K562 (cell line): ENCODE results near the gene GPR52. TPM values are rescaled to one million over a fixed set of nuclear protein-coding genes. Genes with fewer than 3 reads are reported as not detected.

Experiments used
- ATAC-seq: fragments of 200-7000 bp; cut with Tn5 transposase; 3 replicates; pipeline ENCODE4 v1.9.1; 2020; ENCODE audit warnings: moderate library complexity
- BruUV-seq: library from RNA; stranded (reverse); fragments of 400-500 nt; replicated peaks from 2 replicates; lab custom pipeline; 2021; lab: Mats Ljungman, UMichigan
- CTCF ChIA-PET: fragments of 300-600 bp; formaldehyde crosslinking; extraction: SDS; loops from one replicate; lab custom pipeline; 2021; ENCODE audit warnings: low intra/inter-chr PET ratio; lab: Yijun Ruan, JAX
- POLR2A ChIA-PET: fragments of 300-600, 350-650 bp; sonication (Branson Sonifier 250); formaldehyde crosslinking; extraction: SDS; loops from one replicate; lab custom pipeline; 2021; ENCODE audit warnings: antibody characterized with exemption, inconsistent platforms; lab: Yijun Ruan, JAX
- DNase-seq, 4 experiments: peaks; one replicate each; pipeline versions ENCODE4 v3.0.0 to v3.0.0-alpha.2; 2011 to 2018; ENCODE audit warnings: low spot score in 3 of 4, mixed read lengths in 3 of 4; ENCODE audit errors: extremely low read depth in 1 of 4
- FAIRE-seq: peaks from 2 replicates; lab custom pipeline; 2011; peaks lifted over from hg19 to GRCh38; lab: Jason Lieb, UNC
- H2AFZ ChIP-seq: 2 replicates; pipeline ENCODE4 v1.6.0; 2011; ENCODE audit warnings: low read depth, low read length, control low read depth, inconsistent platforms
- H3K27ac ChIP-seq: fragments of 200-600 bp; 3 replicates; pipeline ENCODE4 v1.8.0; 2011; ENCODE audit warnings: low read depth, mild to moderate bottlenecking, control low read depth, inconsistent platforms, low read length, moderate library complexity, mixed read lengths; ENCODE audit errors: extremely low read depth
- H3K27me3 ChIP-seq, 2 experiments: fragments of 300-600 bp in 1 of 2; 2 replicates in 1 of 2; 3 replicates in 1 of 2; pipeline versions ENCODE4 v1.6.0 to v1.8.0; 2011; ENCODE audit warnings: inconsistent platforms in 2 of 2, low read length in 2 of 2, mild to moderate bottlenecking in 1 of 2, mixed read lengths in 1 of 2, moderate library complexity in 1 of 2; ENCODE audit not compliant: control insufficient read depth in 2 of 2, insufficient read depth in 2 of 2
- H3K36me3 ChIP-seq: fragments of 300-600 bp; 3 replicates; pipeline ENCODE4 v1.8.0; 2011; ENCODE audit warnings: mild to moderate bottlenecking, low read length, inconsistent platforms; ENCODE audit not compliant: control insufficient read depth, insufficient read depth
- H3K4me1 ChIP-seq, 2 experiments: fragments of 200-600 bp in 1 of 2; replicated peaks in 1 of 2; 2 replicates in 1 of 2; 3 replicates in 1 of 2; pipeline versions ENCODE4 v1.5.1 to v1.8.0; 2011; ENCODE audit warnings: inconsistent platforms in 2 of 2, low read length in 2 of 2, mild to moderate bottlenecking in 1 of 2, mixed read lengths in 1 of 2, moderate library complexity in 1 of 2; ENCODE audit not compliant: control insufficient read depth in 2 of 2, insufficient read depth in 2 of 2
- H3K4me2 ChIP-seq: 2 replicates; pipeline ENCODE4 v1.6.1; 2011; ENCODE audit warnings: low read length, control low read depth, inconsistent platforms, mixed read lengths; ENCODE audit not compliant: insufficient read depth
- H3K4me3 ChIP-seq: fragments of 200-600 bp; sonication (generic), shearing (Covaris generic); 2 replicates; pipeline ENCODE4 v1.5.1; 2016; ENCODE audit warnings: control low read depth, inconsistent platforms
- H3K79me2 ChIP-seq: fragments of 200-600 bp; 3 replicates; pipeline ENCODE4 v1.8.0; 2011; ENCODE audit warnings: low read length, inconsistent platforms; ENCODE audit not compliant: control insufficient read depth, insufficient read depth
- H3K9ac ChIP-seq, 2 experiments: 2 replicates each; pipeline versions ENCODE4 v1.6.0 to v1.6.1; 2011; ENCODE audit warnings: low read depth in 2 of 2, low read length in 2 of 2, control low read depth in 1 of 2, inconsistent platforms in 1 of 2, mild to moderate bottlenecking in 1 of 2, mixed read lengths in 1 of 2; ENCODE audit not compliant: insufficient read depth in 1 of 2
- H3K9me1 ChIP-seq: one replicate; pipeline ENCODE4 v1.6.0; 2011; ENCODE audit warnings: inconsistent platforms, mild to moderate bottlenecking, low read length, moderate library complexity; ENCODE audit not compliant: control insufficient read depth, insufficient read depth
- H3K9me3 ChIP-seq: replicated peaks from 2 replicates; pipeline ENCODE4 v1.5.1; 2011; ENCODE audit warnings: low read depth, low read length, inconsistent platforms; ENCODE audit not compliant: control insufficient read depth, insufficient read depth
- H4K20me1 ChIP-seq: replicated peaks from 2 replicates; pipeline ENCODE4 v1.6.1; 2011; ENCODE audit warnings: low read length, inconsistent platforms, mixed read lengths; ENCODE audit not compliant: control insufficient read depth, insufficient read depth
- ETV5 ChIP-seq: sonication (generic); formaldehyde crosslinking; IDR thresholded peaks from 2 replicates; pipeline ENCODE4 v1.4.0; 2020; ENCODE audit warnings: low read depth, mild to moderate bottlenecking, missing genetic modification reagents
- FUS ChIP-seq: fragments of 200-400 bp; formaldehyde crosslinking; optimal IDR thresholded peaks from 2 replicates; pipeline ENCODE3; 2017; ENCODE audit warnings: low read depth, low read length
- JUN ChIP-seq, 2 experiments: sonication (generic) in 1 of 2; formaldehyde crosslinking in 1 of 2; IDR thresholded peaks; 2 replicates each; pipeline versions ENCODE4 v1.6.1 to v1.8.0; 2012 to 2022; ENCODE audit warnings: borderline replicate concordance in 2 of 2, mild to moderate bottlenecking in 2 of 2, improper control_type of control experiment in 1 of 2, low read depth in 1 of 2, low read length in 1 of 2, missing genetic modification reagents in 1 of 2
- LEF1 ChIP-seq: fragments of 450-650 bp; IDR thresholded peaks from 2 replicates; pipeline ENCODE4 v1.6.1; 2016; ENCODE audit warnings: mild to moderate bottlenecking
- MTA3 ChIP-seq: fragments of 450-650 bp; formaldehyde crosslinking; IDR thresholded peaks from 2 replicates; pipeline ENCODE4 v1.6.1; 2017; ENCODE audit warnings: mild to moderate bottlenecking, borderline replicate concordance
- RFX1 ChIP-seq: fragments of 450-650 bp; IDR thresholded peaks from 2 replicates; pipeline ENCODE4 v1.6.1; 2016; ENCODE audit warnings: mild to moderate bottlenecking, moderate library complexity
- ZNF785 ChIP-seq: fragments of 250-450 bp; sonication (Bioruptor Pico); IDR thresholded peaks from 2 replicates; pipeline ENCODE4 v1.4.0; 2020; ENCODE audit warnings: mild to moderate bottlenecking
- WGBS: fragments of 100-300 bp; shearing (Covaris generic); methylation state at CpG from one replicate; pipeline ENCODE4 v1.1.6; 2016; ENCODE audit warnings: low coverage, mixed read lengths; ENCODE audit not compliant: insufficient coverage; ENCODE audit errors: missing lambda C conversion rate; 5-methylcytosine and 5-hydroxymethylcytosine counted together
- in situ Hi-C: fragments of 300-500 bp; cut with MboI; formaldehyde crosslinking; loops from 4 replicates; pipeline ENCODE4 v1.15.0; 2018; ENCODE audit warnings: inconsistent platforms, mixed read lengths
- intact Hi-C: fragments of 100-400 bp; cut with micrococcal nuclease; formaldehyde crosslinking; loops from 2 replicates; pipeline ENCODE4 v1.14.2; 2022
- polyA plus RNA-seq, 8 experiments: library from polyadenylated mRNA; depleted of rRNA in 4 of 8; stranded (reverse) in 5 of 8; unstranded in 3 of 8; fragments of >200 nt; fragmentation: Nextera tagmentation in 2 of 8; fragmentation: Illumina TruSeq in 1 of 8; extraction: Ambion mirVana in 2 of 8; extraction: Trizol in 1 of 8; gene quantifications; 2 replicates each; pipeline versions ENCODE4 v1.2.1 to v1.2.3, GENCODE V29; 2011 to 2014; ENCODE audit warnings: inconsistent platforms in 1 of 8, missing spikeins in 1 of 8
- total RNA-seq, 7 experiments: library from RNA; depleted of rRNA in 6 of 7; stranded (reverse); fragments of >200 nt in 6 of 7; fragmentation: Illumina TruSeq in 2 of 7; extraction: Trizol in 2 of 7; gene quantifications; 2 replicates each; pipeline versions ENCODE4 v1.2.1 to v1.2.3, GENCODE V29; 2011 to 2021; ENCODE audit warnings: low replicate concordance in 1 of 7
- TF ChIP-seq, protein P1 (sequence below): fragments of 450-650 bp; IDR thresholded peaks from 2 replicates; pipeline ENCODE4 v1.6.1; 2016; ENCODE audit warnings: antibody characterized with exemption
- TF ChIP-seq, protein P2 (sequence below): fragments of 250-450 bp; sonication (Bioruptor Pico); IDR thresholded peaks from 2 replicates; pipeline ENCODE4 v1.4.0; 2020; ENCODE audit warnings: borderline replicate concordance
- TF ChIP-seq, protein P3 (sequence below): fragments of 450-650 bp; formaldehyde crosslinking; conservative IDR thresholded peaks from 2 replicates; pipeline ENCODE4 v1.4.0; 2022; ENCODE audit warnings: mild to moderate bottlenecking, missing genetic modification characterization

Gene GPR52
- total and polyA plus RNA-seq, 9 of the 15 experiments (the other 6 are each of a cell fraction or from before 2014, with no cell fraction given), result 0.12 to 4.9 (median 1.1) TPM; not detected in 3

DNA sequence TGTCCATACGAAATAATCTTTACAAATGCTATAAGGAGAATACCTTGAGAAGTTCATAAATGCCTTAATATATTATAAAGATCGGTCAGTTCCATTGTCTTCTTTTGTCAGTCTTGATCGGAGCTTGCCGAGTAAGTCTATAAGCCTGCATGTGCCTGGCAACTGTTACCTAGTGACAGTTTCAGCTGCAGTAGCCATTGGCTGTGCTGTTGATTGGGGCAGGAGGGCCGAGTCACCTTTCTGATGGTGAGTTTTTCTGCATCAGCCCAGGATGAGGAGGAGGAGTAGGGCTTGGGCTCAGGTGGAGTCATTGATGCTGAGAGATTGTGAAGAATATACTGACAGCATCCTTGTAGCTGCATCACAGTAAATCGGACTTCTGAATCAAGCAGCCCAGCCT lies 1.9 kb upstream of the GPR52 start:
- no peaks in the 10 kb centered on the region for H4K20me1 ChIP-seq
- in situ Hi-C loops, result no loop called here
- H3K9ac ChIP-seq, result no peak overlapping the region
- ATAC-seq, result no peak
- H3K4me3 ChIP-seq, result no peak overlapping the region
- POLR2A ChIA-PET, result interaction anchor here (0.5 to 1.6 kb wide), 2 partner anchors 28 to 591 kb away, joined by 3 read pairs; no protein-coding TSS in a partner anchor
- no peaks in the 10 kb centered on the region for H3K79me2 ChIP-seq
- CTCF ChIA-PET, result no interaction called here
- FAIRE-seq, result no peak
- TF ChIP-seq RFX1 (peak; percentile 34; the same call in 1 of the 2 replicates), FUS (no peak), ETV5 (CRISPR knock-in tag) (no peak)
- DNase-seq, result no peak
- no peak overlapping the region for H2AFZ ChIP-seq
- BruUV-seq, result no TSS peak
- no peaks in the 10 kb centered on the region for H3K9me1 ChIP-seq
- no peaks in the 10 kb centered on the region for H3K27me3 ChIP-seq
- no peaks in the 10 kb centered on the region for H3K9me3 ChIP-seq
- no peak overlapping the region for H3K4me2 ChIP-seq
- H3K27ac ChIP-seq, result no peak overlapping the region
- H3K4me1 ChIP-seq, result no peaks in the 10 kb centered on the region
- intact Hi-C loops, result no loop called here
- 52% methylated on average over 6 of the region's 6 CpGs for WGBS
- no peaks in the 10 kb centered on the region for H3K36me3 ChIP-seq

DNA sequence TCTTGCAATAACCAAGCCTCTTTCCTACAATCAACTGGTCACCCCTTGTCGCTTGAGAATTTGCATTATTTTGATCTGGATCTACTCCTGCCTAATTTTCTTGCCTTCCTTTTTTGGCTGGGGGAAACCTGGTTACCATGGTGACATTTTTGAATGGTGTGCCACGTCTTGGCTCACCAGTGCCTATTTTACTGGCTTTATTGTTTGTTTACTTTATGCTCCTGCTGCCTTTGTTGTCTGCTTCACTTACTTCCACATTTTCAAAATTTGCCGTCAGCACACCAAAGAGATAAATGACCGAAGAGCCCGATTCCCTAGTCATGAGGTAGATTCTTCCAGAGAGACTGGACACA lies 743 bp downstream of the GPR52 start:
- H3K4me3 ChIP-seq, result no peak overlapping the region
- no peaks in the 10 kb centered on the region for H3K9me3 ChIP-seq
- H3K27ac ChIP-seq, result no peak overlapping the region
- H3K4me1 ChIP-seq, result no peaks in the 10 kb centered on the region
- FAIRE-seq (peak; percentile 46), DNase-seq (no peak), ATAC-seq (no peak; the same call in 2 of the 3 replicates)
- no peaks in the 10 kb centered on the region for H3K27me3 ChIP-seq
- ChIA-PET CTCF (no interaction called here), POLR2A (no interaction called here)
- no peaks in the 10 kb centered on the region for H3K36me3 ChIP-seq
- BruUV-seq, result no TSS peak
- H4K20me1 ChIP-seq, result no peaks in the 10 kb centered on the region
- TF ChIP-seq MTA3, result no peak
- no peak for TF ChIP-seq JUN (IDR thresholded peaks at IDR 0.05; ENCODE audit: borderline replicate concordance, low read depth, low read length)
- TF ChIP-seq JUN (CRISPR knock-in tag; IDR thresholded peaks at IDR 0.05; ENCODE audit: borderline replicate concordance), result no peak
- TF ChIP-seq RFX1, result peak; percentile 58
- TF ChIP-seq, protein P1, sequence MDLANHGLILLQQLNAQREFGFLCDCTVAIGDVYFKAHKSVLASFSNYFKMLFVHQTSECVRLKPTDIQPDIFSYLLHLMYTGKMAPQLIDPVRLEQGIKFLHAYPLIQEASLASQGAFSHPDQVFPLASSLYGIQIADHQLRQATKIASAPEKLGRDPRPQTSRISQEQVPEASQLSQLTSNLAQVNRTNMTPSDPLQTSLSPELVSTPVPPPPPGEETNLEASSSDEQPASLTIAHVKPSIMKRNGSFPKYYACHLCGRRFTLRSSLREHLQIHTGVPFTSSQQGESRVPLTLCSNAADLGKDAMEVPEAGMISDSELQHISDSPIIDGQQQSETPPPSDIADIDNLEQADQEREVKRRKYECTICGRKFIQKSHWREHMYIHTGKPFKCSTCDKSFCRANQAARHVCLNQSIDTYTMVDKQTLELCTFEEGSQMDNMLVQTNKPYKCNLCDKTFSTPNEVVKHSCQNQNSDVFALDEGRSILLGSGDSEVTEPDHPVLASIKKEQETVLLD, result no peak
- TF ChIP-seq, protein P2, sequence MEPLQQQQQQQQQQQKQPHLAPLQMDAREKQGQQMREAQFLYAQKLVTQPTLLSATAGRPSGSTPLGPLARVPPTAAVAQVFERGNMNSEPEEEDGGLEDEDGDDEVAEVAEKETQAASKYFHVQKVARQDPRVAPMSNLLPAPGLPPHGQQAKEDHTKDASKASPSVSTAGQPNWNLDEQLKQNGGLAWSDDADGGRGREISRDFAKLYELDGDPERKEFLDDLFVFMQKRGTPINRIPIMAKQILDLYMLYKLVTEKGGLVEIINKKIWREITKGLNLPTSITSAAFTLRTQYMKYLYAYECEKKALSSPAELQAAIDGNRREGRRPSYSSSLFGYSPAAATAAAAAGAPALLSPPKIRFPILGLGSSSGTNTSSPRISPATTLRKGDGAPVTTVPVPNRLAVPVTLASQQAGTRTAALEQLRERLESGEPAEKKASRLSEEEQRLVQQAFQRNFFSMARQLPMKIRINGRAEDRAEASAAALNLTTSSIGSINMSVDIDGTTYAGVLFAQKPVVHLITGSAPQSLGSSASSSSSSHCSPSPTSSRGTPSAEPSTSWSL (CRISPR knock-in tag), result no peak
- TF ChIP-seq, protein P3, sequence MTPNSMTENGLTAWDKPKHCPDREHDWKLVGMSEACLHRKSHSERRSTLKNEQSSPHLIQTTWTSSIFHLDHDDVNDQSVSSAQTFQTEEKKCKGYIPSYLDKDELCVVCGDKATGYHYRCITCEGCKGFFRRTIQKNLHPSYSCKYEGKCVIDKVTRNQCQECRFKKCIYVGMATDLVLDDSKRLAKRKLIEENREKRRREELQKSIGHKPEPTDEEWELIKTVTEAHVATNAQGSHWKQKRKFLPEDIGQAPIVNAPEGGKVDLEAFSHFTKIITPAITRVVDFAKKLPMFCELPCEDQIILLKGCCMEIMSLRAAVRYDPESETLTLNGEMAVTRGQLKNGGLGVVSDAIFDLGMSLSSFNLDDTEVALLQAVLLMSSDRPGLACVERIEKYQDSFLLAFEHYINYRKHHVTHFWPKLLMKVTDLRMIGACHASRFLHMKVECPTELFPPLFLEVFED (CRISPR knock-in tag), result no peak
- no peak for TF ChIP-seq ZNF785
- no peak for TF ChIP-seq LEF1
- no peak overlapping the region for H3K4me2 ChIP-seq
- in situ Hi-C loops, result no loop called here
- H3K9ac ChIP-seq, result no peak overlapping the region
- WGBS, result 55% methylated on average over 5 of the region's 5 CpGs
- H3K79me2 ChIP-seq, result no peaks in the 10 kb centered on the region
- no peaks in the 10 kb centered on the region for H3K9me1 ChIP-seq
- H2AFZ ChIP-seq, result no peak overlapping the region
- intact Hi-C loops, result no loop called here
